RWPE2 (cell line): ENCODE measurements around the gene TARBP2.

Experiments used
- ATAC-seq: fragments of 200-7000 bp; cut with Tn5 transposase; 3 replicates; pipeline ENCODE4 v1.9.1; 2021; ENCODE audit warnings: low read depth
- DNase-seq: peaks from one replicate; pipeline ENCODE4 v3.0.0-alpha.2; 2020; ENCODE audit warnings: low spot score
- H3K27ac ChIP-seq: fragments of 450-650 bp; 2 replicates; pipeline ENCODE4 v1.5.1; 2017; ENCODE audit warnings: mild to moderate bottlenecking; ENCODE audit not compliant: poor library complexity, severe bottlenecking
- H3K27me3 ChIP-seq: fragments of 250-450 bp; sonication (Bioruptor Pico); 2 replicates; pipeline ENCODE4 v1.5.1; 2021; ENCODE audit warnings: mild to moderate bottlenecking, moderate library complexity; ENCODE audit not compliant: insufficient read depth, poor library complexity, severe bottlenecking
- H3K36me3 ChIP-seq: fragments of 250-450 bp; sonication (Bioruptor Pico); 2 replicates; pipeline ENCODE4 v1.5.1; 2020; ENCODE audit warnings: low read depth, mild to moderate bottlenecking, moderate library complexity
- H3K4me1 ChIP-seq: fragments of 250-450 bp; sonication (Bioruptor Pico); 2 replicates; pipeline ENCODE4 v1.5.1; 2021; ENCODE audit warnings: mild to moderate bottlenecking, moderate library complexity; ENCODE audit not compliant: insufficient read depth, poor library complexity, severe bottlenecking
- H3K4me3 ChIP-seq: fragments of 250-450 bp; sonication (Bioruptor Pico); 2 replicates; pipeline ENCODE4 v1.5.1; 2021; ENCODE audit warnings: mild to moderate bottlenecking, moderate library complexity; ENCODE audit not compliant: severe bottlenecking
- H3K9me3 ChIP-seq: fragments of 250-450 bp; sonication (Bioruptor Pico); 2 replicates; pipeline ENCODE4 v1.5.1; 2021; ENCODE audit warnings: mild to moderate bottlenecking, moderate library complexity; ENCODE audit not compliant: severe bottlenecking
- TF ChIP-seq, protein P1 (sequence below): fragments of 450-650 bp; IDR thresholded peaks from one replicate; pipeline ENCODE4 v1.5.1; 2017; ENCODE audit warnings: mild to moderate bottlenecking, moderate library complexity; ENCODE audit not compliant: poor library complexity, severe bottlenecking

TARBP2 gene

GRCh38 chr12:53506450-53506785 lies 5.3 kb downstream of the TARBP2 start:
- ATAC-seq (no peak), DNase-seq (no peak)
- TF ChIP-seq, protein P1, sequence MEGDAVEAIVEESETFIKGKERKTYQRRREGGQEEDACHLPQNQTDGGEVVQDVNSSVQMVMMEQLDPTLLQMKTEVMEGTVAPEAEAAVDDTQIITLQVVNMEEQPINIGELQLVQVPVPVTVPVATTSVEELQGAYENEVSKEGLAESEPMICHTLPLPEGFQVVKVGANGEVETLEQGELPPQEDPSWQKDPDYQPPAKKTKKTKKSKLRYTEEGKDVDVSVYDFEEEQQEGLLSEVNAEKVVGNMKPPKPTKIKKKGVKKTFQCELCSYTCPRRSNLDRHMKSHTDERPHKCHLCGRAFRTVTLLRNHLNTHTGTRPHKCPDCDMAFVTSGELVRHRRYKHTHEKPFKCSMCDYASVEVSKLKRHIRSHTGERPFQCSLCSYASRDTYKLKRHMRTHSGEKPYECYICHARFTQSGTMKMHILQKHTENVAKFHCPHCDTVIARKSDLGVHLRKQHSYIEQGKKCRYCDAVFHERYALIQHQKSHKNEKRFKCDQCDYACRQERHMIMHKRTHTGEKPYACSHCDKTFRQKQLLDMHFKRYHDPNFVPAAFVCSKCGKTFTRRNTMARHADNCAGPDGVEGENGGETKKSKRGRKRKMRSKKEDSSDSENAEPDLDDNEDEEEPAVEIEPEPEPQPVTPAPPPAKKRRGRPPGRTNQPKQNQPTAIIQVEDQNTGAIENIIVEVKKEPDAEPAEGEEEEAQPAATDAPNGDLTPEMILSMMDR: no peak
- no peak overlapping the region for H3K27ac ChIP-seq
- no peak overlapping the region for H3K4me3 ChIP-seq
- peaks cover 4% of the 10 kb centered on the region; the same call in 1 of the 2 replicates for H3K36me3 ChIP-seq
- H3K4me1 ChIP-seq: no peaks in the 10 kb centered on the region
- no peaks in the 10 kb centered on the region for H3K27me3 ChIP-seq
- H3K9me3 ChIP-seq: no peaks in the 10 kb centered on the region

DNA sequence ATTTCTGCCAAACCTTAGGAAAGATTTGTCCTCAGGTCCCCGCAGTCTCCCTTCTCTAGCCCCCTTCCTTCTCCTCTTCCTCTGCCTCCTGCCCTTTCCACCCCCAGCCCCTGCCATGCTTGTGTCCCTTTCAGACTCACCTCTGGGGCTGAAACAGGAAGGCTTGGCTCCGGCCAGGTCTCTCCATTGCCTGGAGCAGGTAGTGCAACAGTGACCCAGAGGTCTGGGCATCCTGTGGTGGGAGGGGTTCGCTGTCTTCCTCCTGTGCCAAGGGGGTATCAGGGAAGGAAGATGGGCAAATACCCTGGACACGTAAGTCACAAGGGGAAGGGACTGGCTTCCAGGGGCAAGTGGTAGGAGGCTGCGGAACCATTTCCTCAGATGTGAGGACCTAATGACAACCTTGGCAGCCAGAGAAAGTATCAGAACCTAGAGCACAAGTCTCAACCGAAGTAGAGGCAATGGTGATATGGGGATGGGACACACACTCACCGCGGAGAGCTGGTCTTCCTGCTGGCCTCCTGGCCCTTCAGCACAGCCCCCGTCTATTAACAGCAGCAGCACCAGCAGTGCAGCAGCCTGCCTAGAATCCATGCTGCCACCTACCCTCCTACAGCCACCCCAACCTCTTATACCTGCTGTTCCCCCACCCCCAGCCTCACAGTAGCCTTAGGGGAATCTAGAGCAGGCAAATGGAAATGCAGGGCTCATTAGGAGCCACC lies 6.0 kb downstream of the TARBP2 start, which contains the start of gene NPFF:
Gene NPFF (minus strand): TSS at position 604 of the 722 bp plus-strand sequence. CDS start 10 bp downstream, at position 594.
- Histone ChIP-seq H3K36me3 (peaks cover 4% of the 10 kb centered on the region; the same call in 1 of the 2 replicates), H3K9me3 (no peaks in the 10 kb centered on the region), H3K27me3 (no peaks in the 10 kb centered on the region), H3K27ac (no peak within 1 kb of the TSS), H3K4me1 (no peaks in the 10 kb centered on the region), H3K4me3 (no peak within 1 kb of the TSS)
- ATAC-seq (no peak), DNase-seq (no peak)
- TF ChIP-seq, protein P1: no peak

DNA sequence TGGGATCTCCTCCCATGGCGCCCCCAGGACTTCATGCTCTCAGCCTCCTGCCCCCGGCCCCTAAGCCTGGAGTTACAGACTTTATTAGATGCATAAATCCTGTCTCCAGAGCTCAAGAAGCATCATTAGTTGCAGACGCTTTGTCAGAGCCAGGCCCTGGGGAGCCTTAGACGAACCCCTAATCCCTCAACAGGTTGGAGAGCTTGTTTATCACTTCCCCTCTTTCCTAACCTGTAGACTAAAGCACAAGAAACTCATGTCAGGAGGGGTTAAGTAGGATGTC lies 6.5 kb downstream of the TARBP2 start:
- no peaks in the 10 kb centered on the region for H3K4me1 ChIP-seq
- no peak for ATAC-seq
- H3K27me3 ChIP-seq: no peaks in the 10 kb centered on the region
- H3K4me3 ChIP-seq: no peak overlapping the region
- H3K36me3 ChIP-seq: peaks cover 6% of the 10 kb centered on the region; the same call in 1 of the 2 replicates
- DNase-seq: no peak
- no peaks in the 10 kb centered on the region for H3K9me3 ChIP-seq
- TF ChIP-seq, protein P1: no peak
- H3K27ac ChIP-seq: no peak overlapping the region

DNA sequence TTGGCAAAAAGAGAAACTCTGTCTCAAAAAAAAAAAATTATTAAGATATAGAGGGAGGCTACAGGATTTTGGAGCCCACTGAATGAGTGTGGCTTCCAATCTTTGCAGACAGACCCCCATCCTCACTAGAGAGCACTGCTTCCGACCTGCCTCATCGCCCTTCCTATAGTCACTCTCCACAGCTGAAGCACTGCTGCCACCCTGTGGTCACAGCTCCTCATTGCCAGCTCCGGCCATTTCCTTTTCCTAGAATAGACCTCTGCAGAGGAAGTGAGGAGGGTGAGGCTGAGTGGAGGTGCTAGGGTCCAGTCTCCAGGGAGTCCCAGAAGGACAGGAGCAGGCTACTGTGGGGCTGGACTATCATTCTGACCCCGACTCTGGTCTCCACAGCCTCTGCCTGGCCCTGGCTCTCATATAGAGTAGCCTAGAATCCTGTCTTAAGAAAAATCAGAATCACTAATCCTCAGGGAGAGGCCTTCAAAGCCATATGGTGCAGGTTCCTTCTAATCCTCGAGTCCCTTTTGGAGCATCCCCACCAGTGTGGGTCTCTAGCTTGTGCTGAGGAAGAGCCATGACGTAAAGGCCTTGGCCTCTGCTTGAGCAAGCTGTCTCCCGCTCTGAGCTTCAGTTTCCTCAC lies 7.6 kb downstream of the TARBP2 start:
- ATAC-seq (peak; percentile 92), DNase-seq (no peak)
- no peak overlapping the region for H3K27ac ChIP-seq
- no peaks in the 10 kb centered on the region for H3K4me1 ChIP-seq
- H3K36me3 ChIP-seq: peaks cover 16% of the 10 kb centered on the region
- H3K9me3 ChIP-seq: no peaks in the 10 kb centered on the region
- TF ChIP-seq, protein P1: peak; percentile 95
- H3K27me3 ChIP-seq: no peaks in the 10 kb centered on the region
- no peak overlapping the region for H3K4me3 ChIP-seq
